Keratinocyte (primary cell): Measurements from ENCODE around the gene PLK5. TPM values are rescaled to one million over a fixed set of nuclear protein-coding genes. Genes with fewer than 3 reads are reported as not detected.
A peak's percentile ranks its signal among the peaks of the same experiment; 100 is the strongest.

Experiments
- DNase-seq: peaks from one replicate; pipeline ENCODE4 v3.0.0-alpha.2; 2011; ENCODE audit warnings: low read depth, missing footprints, low spot score
- FAIRE-seq: peaks from 2 replicates; lab custom pipeline; 2011; peaks lifted over from hg19 to GRCh38; lab: Jason Lieb, UNC
- H2AFZ ChIP-seq: 2 replicates; pipeline ENCODE4 v1.6.0; 2012; ENCODE audit warnings: low read length, control low read depth, inconsistent platforms; ENCODE audit not compliant: control insufficient read depth
- H3K27ac ChIP-seq: 2 replicates; pipeline ENCODE4 v1.5.1; 2011; ENCODE audit warnings: low read length; ENCODE audit not compliant: control insufficient read depth, insufficient read depth
- H3K27me3 ChIP-seq: 3 replicates; pipeline ENCODE4 v1.6.0; 2011; ENCODE audit warnings: low read length; ENCODE audit not compliant: control insufficient read depth, insufficient read depth; ENCODE audit errors: extremely low read depth
- H3K36me3 ChIP-seq, 2 experiments: 2 replicates in 1 of 2; 3 replicates in 1 of 2; pipeline ENCODE4 v1.5.1; 2011; ENCODE audit warnings: low read length in 2 of 2, mild to moderate bottlenecking in 1 of 2; ENCODE audit not compliant: control insufficient read depth in 2 of 2, insufficient read depth in 2 of 2; ENCODE audit errors: extremely low read depth in 1 of 2
- H3K4me1 ChIP-seq: 3 replicates; pipeline ENCODE4 v1.5.1; 2011; ENCODE audit warnings: low read length; ENCODE audit not compliant: control insufficient read depth, insufficient read depth; ENCODE audit errors: extremely low read depth
- H3K4me2 ChIP-seq: 3 replicates; pipeline ENCODE4 v1.6.0; 2011; ENCODE audit warnings: low read depth, low read length; ENCODE audit not compliant: control insufficient read depth, insufficient read depth; ENCODE audit errors: extremely low read depth
- H3K4me3 ChIP-seq, 3 experiments: fragments of 200-600 bp in 1 of 3; sonication (generic) in 1 of 3; 2 replicates in 2 of 3; 3 replicates in 1 of 3; pipeline ENCODE4 v1.5.1; 2011 to 2016; ENCODE audit warnings: low read length in 3 of 3, mild to moderate bottlenecking in 3 of 3, control low read depth in 2 of 3, inconsistent platforms in 1 of 3, low read depth in 1 of 3, mixed read lengths in 1 of 3, mixed run types in 1 of 3, moderate library complexity in 1 of 3; ENCODE audit not compliant: control insufficient read depth in 2 of 3, insufficient read depth in 2 of 3; ENCODE audit errors: extremely low read depth in 1 of 3
- H3K79me2 ChIP-seq: 2 replicates; pipeline ENCODE4 v1.6.0; 2012; ENCODE audit warnings: low read length; ENCODE audit not compliant: control insufficient read depth, insufficient read depth
- H3K9ac ChIP-seq: 3 replicates; pipeline ENCODE4 v1.6.0; 2011; ENCODE audit warnings: low read length; ENCODE audit not compliant: control insufficient read depth, insufficient read depth; ENCODE audit errors: extremely low read depth
- H3K9me1 ChIP-seq: 3 replicates; pipeline ENCODE4 v1.6.0; 2011; ENCODE audit warnings: low read length; ENCODE audit not compliant: control insufficient read depth, insufficient read depth; ENCODE audit errors: extremely low read depth
- H3K9me3 ChIP-seq: 2 replicates; pipeline ENCODE4 v1.5.1; 2012; ENCODE audit warnings: low read depth, low read length; ENCODE audit not compliant: control insufficient read depth
- H4K20me1 ChIP-seq: 3 replicates; pipeline ENCODE4 v1.6.0; 2011; ENCODE audit warnings: low read length; ENCODE audit not compliant: control insufficient read depth, insufficient read depth; ENCODE audit errors: extremely low read depth
- CTCF ChIP-seq, 3 experiments: IDR thresholded peaks in 1 of 3; conservative IDR thresholded peaks in 1 of 3; optimal IDR thresholded peaks in 1 of 3; 2 replicates in 2 of 3; 3 replicates in 1 of 3; pipeline versions ENCODE3 to v1.5.1; 2011; ENCODE audit warnings: low read length in 3 of 3, mild to moderate bottlenecking in 3 of 3, moderate library complexity in 2 of 3, control low read depth in 1 of 3, inconsistent platforms in 1 of 3; ENCODE audit not compliant: insufficient read depth in 2 of 3; ENCODE audit errors: extremely low read depth in 1 of 3
- EZH2 ChIP-seq: IDR thresholded peaks from one replicate; pipeline ENCODE4 v1.6.1; 2012; ENCODE audit warnings: inconsistent platforms, mild to moderate bottlenecking, low read length, moderate library complexity
- dilution Hi-C: fragments of 300-500 bp; cut with MboI; formaldehyde crosslinking; loops from one replicate; pipeline ENCODE4 v1.7.0; 2020; ENCODE audit warnings: low sequenced_read_pairs; ENCODE audit not compliant: extremely low pct_ligation_motif_present
- polyA plus RNA-seq, 5 experiments: library from polyadenylated mRNA; depleted of rRNA in 3 of 5; stranded (reverse) in 3 of 5; stranded (forward) in 1 of 5; unstranded in 1 of 5; fragments of >200 nt; gene quantifications; 1 replicate in 1 of 5; 2 replicates in 3 of 5; 3 replicates in 1 of 5; pipeline versions ENCODE4 v1.2.1 to v1.2.3, GENCODE V29; 2011 to 2012; ENCODE audit warnings: missing spikeins in 2 of 5, low read depth in 1 of 5, low replicate concordance in 1 of 5

The PLK5 gene
- polyA plus RNA-seq, 1 donor (not counting 4 experiments of a cell fraction or from before 2014, with no cell fraction given): 0.05 TPM

GRCh38 chr19:1510807-1511206 lies 13.1 kb upstream of the PLK5 start:
- dilution Hi-C loops: no loop called here
- FAIRE-seq (no peak), DNase-seq (no peak)
- no peaks in the 10 kb centered on the region for H4K20me1 ChIP-seq
- no peaks in the 10 kb centered on the region for H3K9me1 ChIP-seq
- H3K9ac ChIP-seq: no peak overlapping the region
- peaks cover 13% of the 10 kb centered on the region for H3K4me1 ChIP-seq
- no peaks in the 10 kb centered on the region for H3K27me3 ChIP-seq
- H3K4me2 ChIP-seq: no peak overlapping the region
- H3K36me3 ChIP-seq: peaks cover 0 to 2% of the 10 kb centered on the region in 2 experiments
- H3K27ac ChIP-seq: no peak overlapping the region
- no peak overlapping the region for H2AFZ ChIP-seq
- TF ChIP-seq EZH2 (no peak), CTCF (optimal IDR thresholded peaks at IDR 0.05 in 1 of 3, IDR thresholded peaks at IDR 0.05 in 1 of 3, conservative IDR thresholded peaks at IDR 0.05 in 1 of 3; ENCODE audit: extremely low read depth in 1 of 3, insufficient read depth in 2 of 3, low read length in 3 of 3) (no peak)
- H3K79me2 ChIP-seq: no peaks in the 10 kb centered on the region
- no peaks in the 10 kb centered on the region for H3K9me3 ChIP-seq
- H3K4me3 ChIP-seq: no peak overlapping the region

- TF ChIP-seq EZH2 (no peak), CTCF (optimal IDR thresholded peaks at IDR 0.05 in 1 of 3, IDR thresholded peaks at IDR 0.05 in 1 of 3, conservative IDR thresholded peaks at IDR 0.05 in 1 of 3; ENCODE audit: extremely low read depth in 1 of 3, insufficient read depth in 2 of 3, low read length in 3 of 3) (no peak)
- dilution Hi-C loops: no loop called here
- Histone ChIP-seq H3K4me3 (peak overlapping the region in 2 of 3 experiments; percentile 18 to 57), H3K9me3 (no peaks in the 10 kb centered on the region), H3K9ac (no peak overlapping the region), H3K9me1 (no peaks in the 10 kb centered on the region), H3K79me2 (no peaks in the 10 kb centered on the region), H3K27me3 (no peaks in the 10 kb centered on the region), H4K20me1 (no peaks in the 10 kb centered on the region), H3K4me1 (peaks cover 13% of the 10 kb centered on the region), H3K36me3 (peaks cover 0 to 2% of the 10 kb centered on the region in 2 experiments), H3K27ac (no peak overlapping the region), H2AFZ (no peak overlapping the region), H3K4me2 (peak overlapping the region; percentile 51)
- DNase-seq (no peak), FAIRE-seq (no peak)
Observed at GRCh38 chr19:1511318-1512317, 12.3 kb upstream of the PLK5 start.
